GM19238 (cell line): ENCODE data around the gene CIRBP.

Experiments
- DNase-seq: peaks from one replicate; pipeline ENCODE4 v3.0.0; 2011; ENCODE audit warnings: low spot score; ENCODE audit not compliant: insufficient read length

Gene CIRBP

DNA sequence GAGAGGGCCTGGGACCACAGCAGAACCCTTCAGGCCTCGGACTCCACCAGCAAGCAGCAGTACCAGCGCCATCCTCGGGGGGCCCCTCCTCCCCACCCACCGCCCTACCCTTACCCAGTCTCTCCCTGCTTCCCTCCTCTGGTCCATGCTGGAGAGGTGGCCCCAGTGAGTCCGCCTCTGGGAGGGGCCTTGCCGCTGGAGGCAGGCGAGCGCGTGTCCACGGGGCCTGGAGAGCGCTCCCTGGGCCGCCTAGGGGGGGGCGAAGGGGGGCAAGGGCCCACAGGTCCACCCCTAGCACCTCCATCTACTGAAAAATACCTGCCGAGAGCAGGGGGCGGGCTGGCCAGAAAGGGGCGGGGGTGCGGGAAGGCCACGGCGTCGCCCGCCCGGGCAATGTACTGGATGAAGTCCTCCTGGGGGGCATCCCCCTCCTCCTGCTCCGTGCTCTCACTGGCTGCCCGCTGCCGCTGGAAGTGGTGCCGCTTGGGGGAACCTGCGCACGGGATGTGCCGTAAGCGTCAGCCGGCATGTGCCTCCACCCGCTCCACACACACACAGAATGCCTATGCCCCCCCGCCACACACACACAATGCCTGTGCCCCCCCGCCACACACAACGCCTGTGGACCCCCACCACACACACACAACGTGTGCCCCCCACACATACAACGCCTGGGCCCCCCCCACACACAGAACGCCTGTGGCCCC lies 38.2 kb upstream of the CIRBP start:
- no peak for DNase-seq

- DNase-seq, result no peak
Observed at GRCh38 chr19:1231729-1232637, 37.1 kb upstream of the CIRBP start.

DNA sequence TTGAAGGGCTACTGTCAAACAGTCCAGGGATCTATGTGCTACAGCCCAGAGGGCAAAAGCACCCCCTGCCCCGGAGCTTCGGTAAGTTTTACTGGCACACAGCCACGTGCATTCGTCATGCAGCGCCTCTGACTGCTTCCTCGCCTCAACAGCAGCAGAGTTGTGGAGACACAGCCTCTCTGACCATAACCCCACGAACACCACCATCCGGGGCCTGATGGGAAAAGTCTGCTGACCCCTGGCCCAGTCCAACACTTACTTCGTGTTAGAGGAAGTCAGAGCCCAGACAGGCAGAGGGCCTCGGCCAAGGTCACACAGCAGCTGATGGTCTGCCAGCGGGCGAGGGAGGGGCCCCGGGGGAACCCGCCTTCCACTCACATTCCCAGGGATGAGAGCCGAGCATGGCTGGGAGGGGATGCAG lies 36.5 kb upstream of the CIRBP start:
- no peak for DNase-seq

GRCh38 chr19:1233115-1233667 lies 35.9 kb upstream of the CIRBP start:
- no peak for DNase-seq

DNA sequence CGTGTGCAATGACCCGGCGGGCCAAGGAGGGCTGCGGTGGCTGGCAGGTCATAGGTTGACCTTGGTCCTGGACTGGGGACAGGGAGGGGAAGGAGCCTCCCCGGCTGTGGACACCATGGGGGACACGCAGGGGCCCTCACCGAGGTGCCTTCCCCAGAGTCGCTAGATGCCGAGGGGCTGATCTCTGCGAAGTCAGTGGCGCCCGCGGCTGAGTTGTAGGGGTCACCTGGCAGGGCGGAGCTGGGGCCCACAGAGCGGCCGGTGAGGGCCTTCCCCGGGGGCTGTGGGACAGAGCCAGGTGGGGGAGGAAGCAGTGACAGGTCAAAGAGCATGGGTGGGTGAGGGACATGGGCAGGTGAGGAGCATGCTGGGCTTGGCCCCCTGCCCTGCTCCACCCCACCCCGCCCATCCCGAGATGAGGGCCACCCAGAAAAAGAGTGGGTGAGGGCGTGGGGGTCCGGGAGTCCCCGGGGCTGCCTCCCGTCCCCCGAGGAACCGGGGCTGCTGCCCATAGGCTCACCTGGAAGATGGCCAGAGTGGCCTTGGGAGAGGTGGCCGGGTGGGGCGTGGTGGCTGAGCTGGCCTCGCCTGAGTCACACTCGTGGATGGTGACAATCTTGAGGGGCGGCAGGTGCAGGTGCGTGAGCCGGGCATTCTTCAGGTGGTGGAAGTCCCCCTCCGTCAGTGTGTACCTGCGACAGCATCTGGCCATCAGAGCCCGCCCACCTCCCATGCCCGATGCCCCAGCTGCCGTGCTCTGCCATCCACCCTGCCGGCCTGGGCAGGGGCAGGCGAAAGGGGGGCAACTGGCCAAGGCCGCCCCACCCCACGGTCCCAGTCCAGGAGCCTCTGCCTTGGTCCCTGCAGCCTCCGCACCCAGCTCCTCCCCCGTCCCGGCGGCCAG lies 34.8 kb upstream of the CIRBP start:
- no peak for DNase-seq

- DNase-seq, result no peak
Observed at GRCh38 chr19:1234955-1235380, 34.2 kb upstream of the CIRBP start.

DNA sequence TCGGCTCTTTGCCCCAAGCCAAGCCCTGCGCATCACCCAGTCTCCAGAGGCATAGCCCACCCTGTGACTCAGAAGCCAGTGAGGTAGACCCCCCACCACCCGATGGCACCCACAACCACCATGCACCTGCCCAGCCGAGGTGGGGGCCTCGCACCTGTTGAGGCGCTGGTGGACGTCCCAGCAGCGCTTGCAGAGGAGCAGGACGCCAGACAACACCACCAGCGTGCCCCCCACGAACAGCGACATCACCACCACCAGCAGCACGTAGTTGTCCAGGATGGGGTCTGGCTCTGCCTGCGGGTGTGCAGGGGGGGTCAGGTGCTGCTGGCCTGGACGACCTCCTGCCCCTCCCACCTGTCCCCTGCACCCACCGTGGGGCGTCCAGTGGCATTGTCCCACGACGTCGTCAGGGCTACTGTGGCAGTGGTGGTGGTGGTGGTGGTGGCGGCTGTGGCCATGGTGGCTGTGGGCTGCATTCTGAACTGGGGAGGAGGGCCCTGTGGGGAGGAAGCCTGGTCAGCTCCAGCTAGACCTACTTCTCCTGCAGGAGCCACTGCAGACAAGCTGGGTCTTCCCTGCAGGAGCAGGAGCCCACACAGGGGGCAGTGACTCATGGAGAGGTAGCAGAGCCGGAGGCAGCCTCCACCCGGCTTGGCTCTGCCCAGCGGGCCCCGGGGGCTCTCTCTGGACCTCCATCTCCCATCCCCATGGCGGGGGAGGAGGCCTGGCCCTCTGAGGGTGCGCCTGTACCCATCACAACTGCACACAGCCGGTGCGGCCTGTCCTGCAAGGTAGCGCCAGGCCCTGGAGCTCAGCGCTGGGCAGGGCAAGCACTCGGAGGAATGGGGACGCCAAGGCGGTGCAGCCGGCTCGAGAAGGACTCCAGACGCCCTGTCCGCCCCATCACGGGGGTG lies 33.2 kb upstream of the CIRBP start:
- no peak for DNase-seq

GRCh38 chr19:1236576-1236975 lies 32.6 kb upstream of the CIRBP start:
- no peak for DNase-seq

- no peak for DNase-seq
Observed at GRCh38 chr19:1237027-1237659, 32.0 kb upstream of the CIRBP start.

DNA sequence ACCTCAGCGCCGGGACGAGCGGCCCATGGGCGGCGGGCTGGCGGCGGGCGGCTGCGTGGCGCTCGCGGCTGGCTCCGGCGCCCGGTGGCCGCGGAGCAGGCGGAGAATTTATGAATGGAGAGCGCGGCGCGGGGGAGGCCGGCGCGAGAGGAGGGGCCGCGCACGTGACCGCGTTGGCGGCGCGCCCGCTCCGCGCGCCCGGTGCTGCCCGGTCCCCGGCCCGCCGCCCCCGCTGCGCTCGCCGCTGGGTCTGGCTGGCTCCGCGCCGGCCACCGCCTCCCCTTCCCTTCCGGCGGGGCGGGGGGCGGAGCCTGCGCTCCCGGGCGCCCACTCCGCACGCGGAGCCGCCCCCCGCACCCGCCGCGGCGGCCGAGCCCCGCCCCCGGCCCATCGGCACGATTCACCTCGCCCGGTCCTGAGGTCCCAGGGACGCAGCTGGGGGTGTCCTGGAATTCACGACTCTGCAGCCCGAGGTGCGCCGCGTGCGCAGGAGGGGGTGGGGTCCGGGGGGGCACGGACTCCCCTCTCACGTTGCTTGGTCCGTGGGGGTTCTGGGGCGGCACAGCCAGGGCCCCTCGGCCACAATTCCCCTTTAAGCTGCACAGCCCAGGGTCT lies 31.3 kb upstream of the CIRBP start, which contains the start of gene CBARP:
CBARP (minus strand) TSS at position 252 of the 615 bp plus-strand sequence. CDS start 1,905 bp downstream, outside the sequence.
- no peak for DNase-seq

DNA sequence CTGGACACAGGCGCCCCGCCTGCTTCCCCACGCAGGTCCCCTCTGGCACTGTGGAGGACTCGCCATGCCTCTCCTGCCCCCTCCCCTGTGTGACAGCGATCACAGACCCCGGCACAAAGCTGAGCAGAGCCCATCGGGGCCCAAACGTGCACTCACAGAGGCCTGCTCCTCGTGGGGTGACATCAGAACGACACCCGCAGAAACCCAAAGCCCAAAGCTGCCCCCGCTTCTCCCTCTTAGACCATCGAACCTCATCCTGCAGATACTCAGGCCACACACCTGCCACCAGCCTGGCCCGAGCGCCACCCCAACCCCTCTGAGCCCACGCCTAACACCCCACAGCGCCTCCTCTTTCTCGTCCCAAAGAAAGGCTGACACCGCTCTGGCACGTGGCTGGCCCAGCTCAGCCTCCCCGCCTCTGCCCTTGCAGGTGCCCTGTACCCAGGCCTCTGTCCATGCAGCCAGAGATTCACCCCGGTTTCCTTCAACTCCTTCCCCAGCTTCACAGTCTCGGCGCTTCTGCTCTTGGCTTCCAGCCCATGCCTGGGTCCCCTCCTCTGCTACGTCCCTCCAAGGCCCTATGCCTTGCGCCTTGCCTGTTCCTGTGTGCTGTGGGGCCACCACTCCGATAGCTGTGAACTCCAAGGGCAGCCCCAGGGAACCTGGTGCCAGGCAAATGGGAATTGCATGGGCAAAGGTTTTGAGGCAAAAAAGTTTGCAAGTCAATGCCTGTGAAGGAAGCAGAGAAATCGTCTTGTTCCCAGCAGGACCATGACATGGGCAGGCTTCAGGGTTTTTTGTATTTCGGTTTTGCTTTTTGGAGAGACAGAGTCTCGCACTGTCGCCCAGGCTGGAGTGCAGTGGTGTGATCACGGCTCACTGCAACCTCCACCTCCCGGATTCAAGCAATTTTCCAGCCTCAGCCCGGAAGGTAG lies 30.5 kb upstream of the CIRBP start:
- DNase-seq, result no peak

DNA sequence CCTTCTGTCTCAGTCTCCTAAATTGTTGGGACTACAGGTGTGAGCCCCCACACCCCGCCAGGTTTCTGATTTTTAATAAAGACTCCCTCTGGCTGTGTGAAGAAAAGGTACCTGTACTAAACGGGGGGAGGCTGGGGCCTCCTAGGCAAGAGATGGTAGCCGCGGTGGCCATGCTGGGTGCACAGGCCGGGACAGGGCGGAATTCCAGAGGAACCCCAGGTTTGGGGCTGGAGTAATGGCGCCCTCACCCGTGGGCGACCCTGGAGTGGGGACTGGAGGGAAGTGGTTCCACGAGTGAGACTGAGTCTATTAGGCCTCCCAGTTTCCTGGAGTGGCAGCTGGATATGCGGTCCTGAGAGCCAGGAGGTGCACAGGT lies 29.7 kb upstream of the CIRBP start:
- no peak for DNase-seq

DNA sequence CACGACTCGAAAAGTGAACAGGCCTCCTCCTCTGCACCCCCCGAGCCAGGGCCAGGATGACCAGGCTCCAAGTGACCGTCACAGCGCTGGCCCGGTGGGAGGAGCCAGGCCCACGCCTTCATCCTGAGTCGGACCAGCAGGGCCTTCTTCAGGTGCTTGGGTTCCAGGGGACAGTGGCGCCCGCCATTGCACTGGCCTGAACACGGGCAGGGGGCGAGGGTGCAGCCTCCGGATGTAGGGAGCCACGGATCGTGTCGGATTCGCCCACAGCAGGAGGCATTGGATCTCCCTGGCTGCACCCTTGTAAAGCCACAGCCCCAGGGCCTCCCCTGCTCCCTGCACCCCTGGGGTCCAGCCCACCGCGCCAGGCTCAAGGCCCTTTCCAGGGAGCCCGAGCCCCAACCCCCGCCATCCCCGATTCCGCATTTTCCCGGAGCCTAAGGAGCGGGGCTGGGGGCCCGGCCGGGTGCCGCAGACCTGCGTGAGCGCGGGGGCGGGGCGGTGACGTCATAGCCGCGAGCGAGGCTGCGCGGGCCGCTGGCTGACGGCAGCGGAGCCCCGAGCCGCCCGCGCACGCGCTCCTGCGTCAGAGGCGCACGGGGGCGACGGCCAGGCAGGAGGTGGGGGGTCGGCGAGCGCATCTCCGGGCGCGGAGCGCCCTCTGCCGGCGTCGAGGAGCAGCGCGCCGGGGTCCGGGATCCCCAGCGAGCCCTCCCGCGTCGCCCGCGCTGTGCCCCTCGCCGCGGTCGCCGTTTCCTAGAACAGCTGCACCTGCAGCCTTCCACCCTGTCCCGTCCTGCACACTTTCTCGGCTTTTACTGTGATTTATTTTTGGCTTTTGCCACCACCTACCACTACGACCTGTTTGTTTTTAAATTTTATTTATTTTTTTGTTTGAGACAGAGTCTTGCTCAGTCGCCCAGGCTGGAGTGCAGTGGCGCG lies 29.1 kb upstream of the CIRBP start:
- peak; percentile 100 for DNase-seq

- no peak for DNase-seq
Observed at GRCh38 chr19:1240925-1241324, 28.2 kb upstream of the CIRBP start.

- DNase-seq, result peak; percentile 100
Observed at GRCh38 chr19:1241417-1242095, 27.6 kb upstream of the CIRBP start, which contains the start of gene ATP5F1D. ATP5F1D (plus strand) TSS chr19:1241751; CDS start chr19:1241851, 100 bp downstream.
